ENCODE data around the gene ATAD2B. TPM values are rescaled to one million over a fixed set of nuclear protein-coding genes. Genes with fewer than 3 reads are reported as not detected.
A peak's percentile ranks its signal among the peaks of the same experiment; 100 is the strongest.

Gene ATAD2B
- polyA plus RNA-seq, 4 donors, result 15.8 to 25.7 (median 19.0) TPM

GRCh38 chr2:23839919-23840578, 86.9 kb downstream of the ATAD2B start:
- DNase-seq (ENCODE audit: low read depth in 4 of 4, low spot score in 2 of 4), result no peak

- no peak for DNase-seq (ENCODE audit: low read depth in 4 of 4, low spot score in 2 of 4)
Observed at GRCh38 chr2:23838996-23839395, 87.9 kb downstream of the ATAD2B start.

GRCh38 chr2:23838581-23838980, 88.3 kb downstream of the ATAD2B start:
- no peak for DNase-seq (ENCODE audit: low read depth in 4 of 4, low spot score in 2 of 4)

- DNase-seq (ENCODE audit: low read depth in 4 of 4, low spot score in 2 of 4), result no peak
Observed at GRCh38 chr2:23837871-23838270, 89.1 kb downstream of the ATAD2B start.

- no peak for DNase-seq (ENCODE audit: low read depth in 4 of 4, low spot score in 2 of 4)
Observed at GRCh38 chr2:23836971-23837565, 89.9 kb downstream of the ATAD2B start.

- no peak for DNase-seq (ENCODE audit: low read depth in 4 of 4, low spot score in 2 of 4)
Observed at GRCh38 chr2:23836505-23836904, 90.4 kb downstream of the ATAD2B start.

GRCh38 chr2:23835988-23836387, 90.9 kb downstream of the ATAD2B start:
- no peak for DNase-seq (ENCODE audit: low read depth in 4 of 4, low spot score in 2 of 4)

- DNase-seq (ENCODE audit: low read depth in 4 of 4, low spot score in 2 of 4), result no peak
Observed at GRCh38 chr2:23835423-23835822, 91.5 kb downstream of the ATAD2B start.

- DNase-seq (ENCODE audit: low read depth in 4 of 4, low spot score in 2 of 4), result no peak
Observed at GRCh38 chr2:23828986-23829385, 97.9 kb downstream of the ATAD2B start.

GRCh38 chr2:23828256-23828980, 98.5 kb downstream of the ATAD2B start:
- DNase-seq (ENCODE audit: low read depth in 4 of 4, low spot score in 2 of 4), result no peak

- DNase-seq (ENCODE audit: low read depth in 4 of 4, low spot score in 2 of 4), result no peak
Observed at GRCh38 chr2:23827287-23827686, 99.6 kb downstream of the ATAD2B start.

GRCh38 chr2:23826771-23827170, 100.2 kb downstream of the ATAD2B start:
- no peak for DNase-seq (ENCODE audit: low read depth in 4 of 4, low spot score in 2 of 4)

- no peak for DNase-seq (ENCODE audit: low read depth in 4 of 4, low spot score in 2 of 4)
Observed at GRCh38 chr2:23826040-23826439, 100.9 kb downstream of the ATAD2B start.

- peak in 2 of 4 donors; percentile 41 to 43 for DNase-seq (ENCODE audit: low read depth in 4 of 4, low spot score in 2 of 4)
Observed at GRCh38 chr2:23824777-23825212, 102.1 kb downstream of the ATAD2B start.

GRCh38 chr2:23823863-23824262, 103.1 kb downstream of the ATAD2B start:
- no peak for DNase-seq (ENCODE audit: low read depth in 4 of 4, low spot score in 2 of 4)

GRCh38 chr2:23814963-23815362, 112.0 kb downstream of the ATAD2B start:
- no peak for DNase-seq (ENCODE audit: low read depth in 4 of 4, low spot score in 2 of 4)

GRCh38 chr2:23813438-23813837, 113.5 kb downstream of the ATAD2B start:
- DNase-seq (ENCODE audit: low read depth in 4 of 4, low spot score in 2 of 4), result no peak

- DNase-seq (ENCODE audit: low read depth in 4 of 4, low spot score in 2 of 4), result no peak
Observed at GRCh38 chr2:23809150-23809549, 117.8 kb downstream of the ATAD2B start.

- no peak for DNase-seq (ENCODE audit: low read depth in 4 of 4, low spot score in 2 of 4)
Observed at GRCh38 chr2:23806665-23807249, 120.2 kb downstream of the ATAD2B start.

GRCh38 chr2:23806201-23806600, 120.7 kb downstream of the ATAD2B start:
- no peak for DNase-seq (ENCODE audit: low read depth in 4 of 4, low spot score in 2 of 4)

GRCh38 chr2:23803965-23804542, 122.9 kb downstream of the ATAD2B start:
- DNase-seq (ENCODE audit: low read depth in 4 of 4, low spot score in 2 of 4), result no peak

Measured in left renal cortex interstitium (tissue), 4 donors.